ENCODE results near the gene MDC1. TPM values are rescaled to one million over a fixed set of nuclear protein-coding genes. Genes with fewer than 3 reads are reported as not detected.

MDC1 gene
- total and polyA plus RNA-seq, 2 of the 13 experiments (the other 11 are each of a cell fraction or from before 2014, with no cell fraction given) = 8.4 to 14.0 TPM

DNA sequence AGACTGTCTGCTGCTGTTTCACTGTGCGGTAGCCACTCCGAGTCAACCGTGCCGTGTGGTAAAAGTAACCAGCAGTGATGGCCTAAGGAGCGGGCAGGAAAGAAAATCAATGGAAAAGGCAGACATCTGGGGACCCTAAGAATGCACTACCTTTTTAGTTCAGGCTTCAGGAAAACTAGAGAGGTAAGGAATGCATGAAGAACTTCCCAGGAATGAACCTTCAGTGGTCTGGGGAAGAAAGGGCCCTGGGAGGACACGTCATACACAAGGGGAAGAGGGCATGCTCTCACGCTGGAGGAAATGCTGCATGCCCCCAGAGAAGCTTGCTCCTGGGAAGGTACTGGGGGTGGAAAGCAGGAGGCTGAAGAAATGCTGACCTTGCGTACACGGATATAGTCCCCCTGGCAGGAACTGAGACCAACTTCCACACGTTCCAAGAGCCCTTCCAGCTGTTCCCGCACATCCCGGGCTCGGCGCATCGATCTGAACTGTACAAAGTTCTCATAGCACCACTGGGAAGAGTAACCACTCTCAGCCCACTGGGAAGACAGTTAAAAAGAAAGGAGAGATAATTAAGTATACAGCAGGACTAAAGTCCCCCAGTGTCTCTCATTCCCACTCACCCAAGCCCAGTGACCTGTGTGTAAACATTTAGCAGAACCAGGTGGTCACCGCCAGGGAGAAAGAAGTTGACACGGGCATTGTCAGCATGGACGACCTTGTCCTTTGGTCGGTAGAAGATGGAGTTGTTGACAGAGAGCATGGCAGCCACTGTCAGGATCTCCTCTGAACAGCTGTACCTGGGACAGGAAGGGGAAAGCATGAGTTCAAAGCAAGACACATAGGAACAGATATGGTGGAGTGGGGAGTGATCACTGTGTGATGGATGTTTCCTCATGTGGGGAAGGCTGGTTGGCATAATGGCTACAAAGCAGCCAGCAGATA is 62.0 kb downstream of the MDC1 start (continued):
- TF ChIP-seq, protein P1, sequence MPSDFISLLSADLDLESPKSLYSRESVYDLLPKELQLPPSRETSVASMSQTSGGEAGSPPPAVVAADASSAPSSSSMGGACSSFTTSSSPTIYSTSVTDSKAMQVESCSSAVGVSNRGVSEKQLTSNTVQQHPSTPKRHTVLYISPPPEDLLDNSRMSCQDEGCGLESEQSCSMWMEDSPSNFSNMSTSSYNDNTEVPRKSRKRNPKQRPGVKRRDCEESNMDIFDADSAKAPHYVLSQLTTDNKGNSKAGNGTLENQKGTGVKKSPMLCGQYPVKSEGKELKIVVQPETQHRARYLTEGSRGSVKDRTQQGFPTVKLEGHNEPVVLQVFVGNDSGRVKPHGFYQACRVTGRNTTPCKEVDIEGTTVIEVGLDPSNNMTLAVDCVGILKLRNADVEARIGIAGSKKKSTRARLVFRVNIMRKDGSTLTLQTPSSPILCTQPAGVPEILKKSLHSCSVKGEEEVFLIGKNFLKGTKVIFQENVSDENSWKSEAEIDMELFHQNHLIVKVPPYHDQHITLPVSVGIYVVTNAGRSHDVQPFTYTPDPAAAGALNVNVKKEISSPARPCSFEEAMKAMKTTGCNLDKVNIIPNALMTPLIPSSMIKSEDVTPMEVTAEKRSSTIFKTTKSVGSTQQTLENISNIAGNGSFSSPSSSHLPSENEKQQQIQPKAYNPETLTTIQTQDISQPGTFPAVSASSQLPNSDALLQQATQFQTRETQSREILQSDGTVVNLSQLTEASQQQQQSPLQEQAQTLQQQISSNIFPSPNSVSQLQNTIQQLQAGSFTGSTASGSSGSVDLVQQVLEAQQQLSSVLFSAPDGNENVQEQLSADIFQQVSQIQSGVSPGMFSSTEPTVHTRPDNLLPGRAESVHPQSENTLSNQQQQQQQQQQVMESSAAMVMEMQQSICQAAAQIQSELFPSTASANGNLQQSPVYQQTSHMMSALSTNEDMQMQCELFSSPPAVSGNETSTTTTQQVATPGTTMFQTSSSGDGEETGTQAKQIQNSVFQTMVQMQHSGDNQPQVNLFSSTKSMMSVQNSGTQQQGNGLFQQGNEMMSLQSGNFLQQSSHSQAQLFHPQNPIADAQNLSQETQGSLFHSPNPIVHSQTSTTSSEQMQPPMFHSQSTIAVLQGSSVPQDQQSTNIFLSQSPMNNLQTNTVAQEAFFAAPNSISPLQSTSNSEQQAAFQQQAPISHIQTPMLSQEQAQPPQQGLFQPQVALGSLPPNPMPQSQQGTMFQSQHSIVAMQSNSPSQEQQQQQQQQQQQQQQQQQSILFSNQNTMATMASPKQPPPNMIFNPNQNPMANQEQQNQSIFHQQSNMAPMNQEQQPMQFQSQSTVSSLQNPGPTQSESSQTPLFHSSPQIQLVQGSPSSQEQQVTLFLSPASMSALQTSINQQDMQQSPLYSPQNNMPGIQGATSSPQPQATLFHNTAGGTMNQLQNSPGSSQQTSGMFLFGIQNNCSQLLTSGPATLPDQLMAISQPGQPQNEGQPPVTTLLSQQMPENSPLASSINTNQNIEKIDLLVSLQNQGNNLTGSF (CRISPR knock-in tag; IDR thresholded peaks at IDR 0.05) = no peak
- TF ChIP-seq ZNF530 (CRISPR knock-in tag; IDR thresholded peaks at IDR 0.05; ENCODE audit: low read depth) (no peak), SMAD9 (CRISPR knock-in tag; IDR thresholded peaks at IDR 0.05) (no peak), ATRX (CRISPR knock-in tag; IDR thresholded peaks at IDR 0.05; ENCODE audit: borderline replicate concordance) (no peak), ZNF713 (CRISPR knock-in tag; IDR thresholded peaks at IDR 0.05) (no peak), HDAC6 (IDR thresholded peaks at IDR 0.05; ENCODE audit: low read depth, low read length) (no peak), ZNF235 (CRISPR knock-in tag; IDR thresholded peaks at IDR 0.05; ENCODE audit: borderline replicate concordance) (no peak), ZNF432 (CRISPR knock-in tag; IDR thresholded peaks at IDR 0.05; ENCODE audit: borderline replicate concordance) (no peak), FOXM1 (CRISPR knock-in tag; IDR thresholded peaks at IDR 0.05) (no peak), ZNF543 (CRISPR knock-in tag; IDR thresholded peaks at IDR 0.05) (no peak), HOXA9 (CRISPR knock-in tag; IDR thresholded peaks at IDR 0.05; ENCODE audit: borderline replicate concordance) (no peak), PRMT3 (CRISPR knock-in tag; IDR thresholded peaks at IDR 0.05; ENCODE audit: borderline replicate concordance, low read depth) (no peak), KMT2A (CRISPR knock-in tag; IDR thresholded peaks at IDR 0.05) (no peak), TCF7 (IDR thresholded peaks at IDR 0.05; ENCODE audit: low read depth) (peak; percentile 68; the same call in 1 of the 2 replicates), ZNF720 (CRISPR knock-in tag; IDR thresholded peaks at IDR 0.05) (no peak), ZNF547 (CRISPR knock-in tag; IDR thresholded peaks at IDR 0.05) (peak; percentile 84)
- TF ChIP-seq, protein P2, sequence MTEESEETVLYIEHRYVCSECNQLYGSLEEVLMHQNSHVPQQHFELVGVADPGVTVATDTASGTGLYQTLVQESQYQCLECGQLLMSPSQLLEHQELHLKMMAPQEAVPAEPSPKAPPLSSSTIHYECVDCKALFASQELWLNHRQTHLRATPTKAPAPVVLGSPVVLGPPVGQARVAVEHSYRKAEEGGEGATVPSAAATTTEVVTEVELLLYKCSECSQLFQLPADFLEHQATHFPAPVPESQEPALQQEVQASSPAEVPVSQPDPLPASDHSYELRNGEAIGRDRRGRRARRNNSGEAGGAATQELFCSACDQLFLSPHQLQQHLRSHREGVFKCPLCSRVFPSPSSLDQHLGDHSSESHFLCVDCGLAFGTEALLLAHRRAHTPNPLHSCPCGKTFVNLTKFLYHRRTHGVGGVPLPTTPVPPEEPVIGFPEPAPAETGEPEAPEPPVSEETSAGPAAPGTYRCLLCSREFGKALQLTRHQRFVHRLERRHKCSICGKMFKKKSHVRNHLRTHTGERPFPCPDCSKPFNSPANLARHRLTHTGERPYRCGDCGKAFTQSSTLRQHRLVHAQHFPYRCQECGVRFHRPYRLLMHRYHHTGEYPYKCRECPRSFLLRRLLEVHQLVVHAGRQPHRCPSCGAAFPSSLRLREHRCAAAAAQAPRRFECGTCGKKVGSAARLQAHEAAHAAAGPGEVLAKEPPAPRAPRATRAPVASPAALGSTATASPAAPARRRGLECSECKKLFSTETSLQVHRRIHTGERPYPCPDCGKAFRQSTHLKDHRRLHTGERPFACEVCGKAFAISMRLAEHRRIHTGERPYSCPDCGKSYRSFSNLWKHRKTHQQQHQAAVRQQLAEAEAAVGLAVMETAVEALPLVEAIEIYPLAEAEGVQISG (CRISPR knock-in tag; IDR thresholded peaks at IDR 0.05) = peak; percentile 90

All from HepG2 (cell line).